Superior temporal gyrus (tissue), 1 donor: ENCODE results near the gene FOXD3.
"Not testable (repeated sequence)": the region's sequence is repeated elsewhere in the genome, so short reads cannot be mapped to it uniquely, and the experiment has no call there.

Source experiments
- DNase-seq: peaks from one replicate; pipeline ENCODE4 v3.0.0-alpha.2; 2016; ENCODE audit errors: extremely low spot score

Gene FOXD3

GRCh38 chr1:63321066-63321784 is 1.1 kb upstream of the FOXD3 start:
- DNase-seq, result no peak

- DNase-seq, result no peak
These were observed 618 bp upstream of the FOXD3 start for GRCh38 chr1:63321785-63322113.

GRCh38 chr1:63322944-63323864 is 837 bp downstream of the FOXD3 start:
- DNase-seq, result no peak

- DNase-seq, result no peak
These were observed 1.8 kb downstream of the FOXD3 start for GRCh38 chr1:63323865-63324778.

- DNase-seq, result no peak
These were observed 2.4 kb downstream of the FOXD3 start for GRCh38 chr1:63324779-63325119.

- DNase-seq, result no peak
These were observed 3.1 kb downstream of the FOXD3 start for GRCh38 chr1:63325279-63325985.

- DNase-seq, result no peak
These were observed 3.7 kb downstream of the FOXD3 start for GRCh38 chr1:63326106-63326472.

- no peak for DNase-seq
These were observed 4.4 kb downstream of the FOXD3 start for GRCh38 chr1:63326473-63327380.

GRCh38 chr1:63327417-63328054 is 5.2 kb downstream of the FOXD3 start:
- no peak for DNase-seq

GRCh38 chr1:63328122-63328521 is 5.8 kb downstream of the FOXD3 start:
- no peak for DNase-seq

GRCh38 chr1:63328781-63329180 is 6.4 kb downstream of the FOXD3 start:
- no peak for DNase-seq

GRCh38 chr1:63329621-63330330 is 7.4 kb downstream of the FOXD3 start:
- DNase-seq, result no peak

- DNase-seq, result no peak
These were observed 8.1 kb downstream of the FOXD3 start for GRCh38 chr1:63330331-63330916.

- no peak for DNase-seq
These were observed 20.0 kb downstream of the FOXD3 start for GRCh38 chr1:63342402-63342801.

- no peak for DNase-seq
These were observed 21.6 kb downstream of the FOXD3 start for GRCh38 chr1:63343922-63344321.

GRCh38 chr1:63350320-63350719 is 28.0 kb downstream of the FOXD3 start:
- no peak for DNase-seq

GRCh38 chr1:63352736-63353135 is 30.4 kb downstream of the FOXD3 start:
- no peak for DNase-seq

GRCh38 chr1:63356234-63356633 is 33.9 kb downstream of the FOXD3 start:
- DNase-seq, result not testable (repeated sequence)

- no peak for DNase-seq
These were observed 37.2 kb downstream of the FOXD3 start for GRCh38 chr1:63359561-63359960.
